BE2C (cell line): ENCODE data around the gene GTPBP4.

ENCODE experiments used
- DNase-seq: peaks from one replicate; pipeline ENCODE4 v3.0.0-alpha.2; 2020
- H3K27me3 ChIP-seq: fragments of 250-450 bp; sonication (Bioruptor Pico); 2 replicates; pipeline ENCODE4 v1.5.1; 2020; ENCODE audit warnings: mild to moderate bottlenecking
- H3K36me3 ChIP-seq: fragments of 250-450 bp; sonication (Bioruptor Pico); 2 replicates; pipeline ENCODE4 v1.5.1; 2020; ENCODE audit warnings: mild to moderate bottlenecking
- H3K4me1 ChIP-seq: fragments of 250-450 bp; sonication (Bioruptor Pico); 2 replicates; pipeline ENCODE4 v1.5.1; 2020
- H3K4me3 ChIP-seq: 2 replicates; pipeline ENCODE4 v1.5.1; 2011; ENCODE audit warnings: low read depth, low read length
- H3K9me3 ChIP-seq: fragments of 250-450 bp; sonication (Bioruptor Pico); 2 replicates; pipeline ENCODE4 v1.5.1; 2020
- TF ChIP-seq, protein P1 (sequence below): IDR thresholded peaks from 2 replicates; pipeline ENCODE4 v1.5.1; 2012; ENCODE audit warnings: mild to moderate bottlenecking, low read depth, low read length

The GTPBP4 gene

DNA sequence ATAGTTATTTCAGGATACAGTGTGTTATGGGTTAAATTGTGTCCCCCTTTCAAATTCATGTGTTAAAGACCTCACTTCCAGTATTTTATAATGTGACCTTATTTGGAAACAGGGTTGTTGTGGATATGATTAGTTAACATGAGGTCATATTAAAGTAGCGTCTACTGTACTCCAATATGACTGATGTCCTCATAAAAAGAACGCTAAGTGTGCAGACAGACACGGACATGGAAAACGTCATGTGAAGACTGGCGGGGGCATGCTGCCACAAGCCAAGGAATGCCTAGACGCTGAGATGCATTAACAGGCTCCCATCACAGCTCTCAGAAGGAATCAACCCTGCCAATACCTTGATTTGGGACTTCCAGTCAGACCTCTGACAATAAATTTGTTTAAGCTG lies 66.5 kb downstream of the GTPBP4 start:
- Histone ChIP-seq H3K9me3 (no peaks in the 10 kb centered on the region), H3K36me3 (peaks cover 2% of the 10 kb centered on the region), H3K4me1 (no peaks in the 10 kb centered on the region), H3K4me3 (peak overlapping the region; percentile 94), H3K27me3 (no peaks in the 10 kb centered on the region)
- TF ChIP-seq, protein P1, sequence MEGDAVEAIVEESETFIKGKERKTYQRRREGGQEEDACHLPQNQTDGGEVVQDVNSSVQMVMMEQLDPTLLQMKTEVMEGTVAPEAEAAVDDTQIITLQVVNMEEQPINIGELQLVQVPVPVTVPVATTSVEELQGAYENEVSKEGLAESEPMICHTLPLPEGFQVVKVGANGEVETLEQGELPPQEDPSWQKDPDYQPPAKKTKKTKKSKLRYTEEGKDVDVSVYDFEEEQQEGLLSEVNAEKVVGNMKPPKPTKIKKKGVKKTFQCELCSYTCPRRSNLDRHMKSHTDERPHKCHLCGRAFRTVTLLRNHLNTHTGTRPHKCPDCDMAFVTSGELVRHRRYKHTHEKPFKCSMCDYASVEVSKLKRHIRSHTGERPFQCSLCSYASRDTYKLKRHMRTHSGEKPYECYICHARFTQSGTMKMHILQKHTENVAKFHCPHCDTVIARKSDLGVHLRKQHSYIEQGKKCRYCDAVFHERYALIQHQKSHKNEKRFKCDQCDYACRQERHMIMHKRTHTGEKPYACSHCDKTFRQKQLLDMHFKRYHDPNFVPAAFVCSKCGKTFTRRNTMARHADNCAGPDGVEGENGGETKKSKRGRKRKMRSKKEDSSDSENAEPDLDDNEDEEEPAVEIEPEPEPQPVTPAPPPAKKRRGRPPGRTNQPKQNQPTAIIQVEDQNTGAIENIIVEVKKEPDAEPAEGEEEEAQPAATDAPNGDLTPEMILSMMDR: no peak
- DNase-seq: no peak

DNA sequence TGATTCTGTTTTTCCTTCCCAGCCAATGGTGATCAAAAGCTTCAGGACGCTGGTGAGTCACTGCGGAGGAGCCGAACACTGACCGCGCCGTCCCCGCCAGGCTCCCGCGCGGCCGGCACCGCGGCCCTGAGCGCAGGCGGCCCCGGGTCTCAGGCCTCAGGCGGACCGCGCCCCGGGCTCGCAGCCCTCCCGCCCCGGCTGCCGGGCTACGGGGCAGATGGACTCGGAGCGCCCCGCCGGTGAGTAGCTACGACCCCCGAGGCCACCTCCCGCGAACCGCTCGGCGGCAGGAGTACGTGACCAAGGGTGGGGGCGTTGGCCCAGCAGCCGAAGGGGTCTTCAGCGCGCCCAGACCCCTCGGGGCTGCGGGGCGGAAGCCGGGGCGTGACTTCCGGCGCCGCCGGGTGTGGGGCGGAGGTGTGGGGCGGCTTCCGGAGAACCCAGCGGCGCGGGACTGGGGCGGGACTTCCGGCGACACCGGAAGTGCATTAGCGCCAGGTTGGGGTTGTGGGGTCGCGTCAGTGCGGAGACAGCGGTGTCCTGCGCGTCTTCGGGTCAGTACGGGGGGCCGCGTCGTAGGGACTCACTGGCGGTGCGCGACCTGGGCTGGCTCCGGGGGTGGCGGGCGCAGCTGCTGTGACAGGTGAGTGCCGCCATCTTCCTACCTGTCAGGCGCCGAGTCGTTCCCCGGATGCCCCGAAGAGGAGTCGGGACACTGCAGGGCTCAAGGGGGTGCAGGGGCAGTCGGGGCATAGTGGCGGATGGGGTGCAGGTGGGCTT lies 68.3 kb downstream of the GTPBP4 start, which contains the start of gene WDR37:
Gene WDR37 (plus strand): TSS at position 60 of the 780 bp plus-strand sequence. CDS start 15,771 bp downstream, outside the sequence.
- Histone ChIP-seq H3K9me3 (no peaks in the 10 kb centered on the region), H3K27me3 (no peaks in the 10 kb centered on the region), H3K4me1 (no peaks in the 10 kb centered on the region), H3K4me3 (peak within 1 kb of the TSS; percentile 94), H3K36me3 (peaks cover 2% of the 10 kb centered on the region)
- TF ChIP-seq, protein P1: no peak
- peak; percentile 87 for DNase-seq

- no peak for DNase-seq
- Histone ChIP-seq H3K4me3 (peak overlapping the region; percentile 94), H3K27me3 (no peaks in the 10 kb centered on the region), H3K36me3 (peaks cover 2% of the 10 kb centered on the region; the same call in 1 of the 2 replicates), H3K4me1 (no peaks in the 10 kb centered on the region), H3K9me3 (no peaks in the 10 kb centered on the region)
- TF ChIP-seq, protein P1: no peak
These were observed 68.9 kb downstream of the GTPBP4 start for GRCh38 chr10:1057106-1057657.

- no peak for DNase-seq
- Histone ChIP-seq H3K27me3 (no peaks in the 10 kb centered on the region), H3K36me3 (peaks cover 2% of the 10 kb centered on the region; the same call in 1 of the 2 replicates), H3K9me3 (no peaks in the 10 kb centered on the region), H3K4me3 (no peak overlapping the region), H3K4me1 (no peaks in the 10 kb centered on the region)
- TF ChIP-seq, protein P1: no peak
These were observed 69.8 kb downstream of the GTPBP4 start for GRCh38 chr10:1058017-1058416.

DNA sequence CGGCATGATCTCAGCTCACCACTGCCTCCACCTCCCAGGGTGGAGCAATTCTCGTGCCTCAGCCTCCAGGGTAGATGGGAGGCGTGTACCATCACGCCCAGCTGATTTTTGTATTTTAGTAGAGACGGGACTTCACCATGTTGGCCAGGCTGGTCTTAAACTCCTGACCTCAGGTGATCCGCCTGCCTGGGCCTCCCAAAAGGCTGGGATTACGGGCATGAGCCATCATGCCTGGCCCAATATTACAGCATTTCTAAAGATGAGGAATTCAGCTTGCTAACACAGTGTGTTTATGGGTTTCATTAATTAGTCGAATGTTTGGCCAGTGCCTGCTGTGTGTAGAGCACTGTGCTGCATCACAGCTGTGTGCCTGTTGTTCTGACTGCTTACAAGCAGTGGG lies 71.7 kb downstream of the GTPBP4 start:
- Histone ChIP-seq H3K9me3 (no peaks in the 10 kb centered on the region), H3K27me3 (no peaks in the 10 kb centered on the region), H3K4me1 (no peaks in the 10 kb centered on the region), H3K4me3 (no peak overlapping the region), H3K36me3 (0 out of 2 replicates have a peak, but pooled peaks cover 2% of the 10 kb centered on the region)
- TF ChIP-seq, protein P1: no peak
- no peak for DNase-seq
